ENCODE results near the gene NOP9.

Gene NOP9, protein sequence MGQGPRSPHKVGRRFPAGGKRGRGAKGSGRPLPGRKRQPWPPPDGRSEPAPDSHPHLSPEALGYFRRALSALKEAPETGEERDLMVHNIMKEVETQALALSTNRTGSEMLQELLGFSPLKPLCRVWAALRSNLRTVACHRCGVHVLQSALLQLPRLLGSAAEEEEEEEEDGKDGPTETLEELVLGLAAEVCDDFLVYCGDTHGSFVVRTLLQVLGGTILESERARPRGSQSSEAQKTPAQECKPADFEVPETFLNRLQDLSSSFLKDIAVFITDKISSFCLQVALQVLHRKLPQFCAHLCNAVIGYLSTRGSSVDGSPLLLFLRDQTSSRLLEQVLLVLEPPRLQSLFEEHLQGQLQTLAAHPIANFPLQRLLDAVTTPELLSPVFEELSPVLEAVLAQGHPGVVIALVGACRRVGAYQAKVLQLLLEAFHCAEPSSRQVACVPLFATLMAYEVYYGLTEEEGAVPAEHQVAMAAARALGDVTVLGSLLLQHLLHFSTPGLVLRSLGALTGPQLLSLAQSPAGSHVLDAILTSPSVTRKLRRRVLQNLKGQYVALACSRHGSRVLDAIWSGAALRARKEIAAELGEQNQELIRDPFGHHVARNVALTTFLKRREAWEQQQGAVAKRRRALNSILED

DNA sequence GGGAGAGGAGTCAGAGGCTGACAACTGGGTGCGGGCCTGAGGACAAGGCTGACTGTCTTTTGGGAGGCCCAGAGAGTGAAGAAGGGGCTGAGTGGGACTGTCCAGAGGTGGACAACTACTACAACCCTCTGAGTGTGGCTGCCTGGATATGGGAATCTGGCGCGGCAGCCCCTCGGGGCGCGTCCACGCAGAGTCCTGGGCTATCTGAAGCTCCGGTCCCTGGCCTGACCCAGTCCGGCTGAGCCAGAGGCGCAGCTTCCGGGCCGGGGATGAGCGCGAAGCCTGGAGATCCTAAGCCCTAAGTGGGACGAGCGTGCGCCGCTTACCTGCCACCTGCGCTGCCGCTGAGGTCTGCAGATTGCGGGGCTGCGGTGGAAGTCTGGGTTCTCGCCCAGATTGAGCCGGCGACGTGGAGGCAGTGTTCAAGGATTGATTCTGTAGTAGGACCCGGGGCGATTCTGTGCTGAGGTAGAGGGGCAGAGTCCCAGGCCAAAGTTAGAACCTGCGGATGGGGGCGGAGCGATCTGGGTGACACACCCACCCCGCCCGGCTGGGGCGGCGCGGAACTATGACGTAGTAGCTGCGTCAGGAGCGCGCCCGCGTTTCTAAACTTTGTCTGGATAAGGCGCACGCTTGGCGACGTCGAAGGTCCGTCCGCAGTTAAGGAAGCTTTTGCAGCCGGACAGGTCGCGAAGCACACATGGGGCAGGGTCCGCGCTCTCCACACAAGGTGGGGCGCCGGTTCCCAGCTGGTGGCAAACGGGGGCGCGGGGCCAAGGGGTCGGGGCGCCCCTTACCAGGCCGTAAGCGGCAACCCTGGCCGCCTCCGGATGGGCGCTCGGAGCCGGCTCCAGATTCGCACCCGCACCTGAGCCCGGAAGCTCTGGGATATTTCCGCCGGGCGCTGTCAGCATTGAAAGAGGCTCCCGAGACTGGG is at the start of gene NOP9, which contains the start of gene DHRS1:
NOP9 (plus strand) TSS at position 596 of the 937 bp plus-strand sequence; CDS start at position 701, 105 bp downstream.
DHRS1 (minus strand) TSS at position 526 of the 937 bp plus-strand sequence. CDS start 674 bp downstream, outside the sequence.
- peak; percentile 87 for DNase-seq (ENCODE audit: low read depth, low spot score)

DNA sequence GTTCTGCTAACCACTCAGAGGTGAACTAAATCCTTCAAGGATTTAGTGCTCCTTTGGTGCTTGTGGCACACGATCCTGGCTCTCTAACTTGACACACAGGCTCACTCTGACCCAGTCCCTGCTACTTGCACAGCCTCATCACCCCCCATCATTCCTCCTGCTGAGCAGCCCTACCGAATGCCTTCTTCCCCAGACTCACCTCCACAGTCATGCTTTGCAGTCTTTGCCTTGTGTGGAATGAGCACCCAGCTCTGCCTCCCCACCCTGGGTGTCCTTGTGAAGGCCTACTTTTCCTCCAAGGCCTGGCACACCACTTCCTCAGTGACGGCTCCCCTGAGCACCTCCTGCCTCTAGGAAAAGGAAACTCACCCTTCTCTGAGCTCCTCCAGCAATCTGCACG is 49.3 kb upstream of the NOP9 start:
- no peak for DNase-seq (ENCODE audit: low read depth, low spot score)

DNA sequence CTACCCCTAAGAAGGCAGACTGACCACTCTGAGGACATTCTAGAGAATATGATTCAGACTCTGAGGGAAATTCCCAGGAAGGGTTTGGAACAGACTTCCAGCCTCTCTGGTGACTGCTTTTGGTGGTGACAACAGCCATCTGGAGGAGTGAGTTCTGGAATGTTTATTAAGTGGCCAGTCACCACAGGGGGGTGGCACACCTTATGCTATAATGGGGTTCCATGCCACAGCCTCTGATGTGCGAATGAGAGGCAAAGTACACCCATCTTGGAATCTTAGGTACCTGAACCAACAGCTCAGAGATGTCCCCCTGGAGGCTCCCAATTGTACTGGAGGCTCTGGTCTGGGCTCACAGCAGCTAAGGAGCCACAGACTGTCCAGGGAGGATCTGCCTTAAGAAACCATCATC is 47.8 kb upstream of the NOP9 start:
- DNase-seq (ENCODE audit: low read depth, low spot score) = no peak

DNA sequence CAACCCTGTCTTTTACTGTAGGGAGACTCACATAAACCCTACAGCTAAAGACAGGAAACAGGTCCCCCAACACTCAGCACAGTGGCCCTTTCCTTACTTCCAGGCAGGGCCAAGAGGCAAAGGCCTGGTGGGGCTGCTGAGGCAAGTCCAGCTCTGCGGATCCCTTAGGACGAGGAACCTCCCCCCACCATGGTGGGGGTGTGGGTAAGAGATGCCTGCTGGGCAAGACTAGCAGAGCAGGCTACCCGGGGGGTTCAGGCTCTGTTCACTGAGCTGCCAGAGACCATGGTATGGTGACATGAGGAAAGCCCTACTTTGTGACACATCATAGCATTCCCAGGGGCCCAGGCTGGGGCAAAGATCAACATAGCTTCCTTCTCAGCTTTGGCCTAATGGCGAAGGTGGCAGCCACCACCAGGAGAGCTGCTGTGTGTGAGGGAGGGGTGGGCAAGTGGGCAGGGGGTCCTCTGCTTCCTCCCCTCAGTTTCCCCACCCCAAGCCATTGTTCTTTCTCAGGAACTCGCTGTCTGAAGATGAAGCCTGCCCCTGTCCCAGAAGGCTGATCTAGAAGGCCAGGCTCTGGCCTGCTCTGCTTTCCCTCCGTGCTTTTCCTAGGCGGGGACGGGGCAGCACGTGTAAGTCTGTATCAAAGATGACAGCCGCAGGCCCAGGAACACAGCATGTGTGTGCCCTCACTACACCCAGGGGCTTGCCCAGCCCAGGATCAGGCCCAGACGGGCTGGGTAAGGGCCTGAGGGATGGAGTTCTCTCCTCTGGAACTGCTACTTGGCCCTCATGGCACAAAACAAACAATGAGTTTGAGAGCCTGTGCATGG is 47.1 kb upstream of the NOP9 start:
- no peak for DNase-seq (ENCODE audit: low read depth, low spot score)

DNA sequence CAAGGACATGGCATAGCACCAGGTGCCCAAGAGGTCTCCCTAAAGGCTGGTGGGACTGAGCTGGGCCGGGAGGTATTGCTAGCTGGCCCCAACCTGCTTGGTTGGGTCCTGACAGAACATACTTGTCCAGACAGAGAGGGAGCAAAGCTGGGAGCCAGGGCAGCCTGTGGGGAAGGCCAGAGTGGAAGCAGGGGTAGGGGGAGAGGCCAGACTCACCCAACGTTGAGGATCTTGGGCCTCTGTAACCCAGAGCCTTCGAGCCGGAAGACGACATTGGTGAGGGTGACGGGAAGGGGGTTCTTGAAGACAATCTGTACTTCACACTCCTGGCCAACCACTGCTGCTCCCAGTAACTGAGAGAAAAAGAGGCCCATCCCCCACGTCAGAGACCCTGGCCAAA is 45.7 kb upstream of the NOP9 start:
- no peak for DNase-seq (ENCODE audit: low read depth, low spot score)

DNA sequence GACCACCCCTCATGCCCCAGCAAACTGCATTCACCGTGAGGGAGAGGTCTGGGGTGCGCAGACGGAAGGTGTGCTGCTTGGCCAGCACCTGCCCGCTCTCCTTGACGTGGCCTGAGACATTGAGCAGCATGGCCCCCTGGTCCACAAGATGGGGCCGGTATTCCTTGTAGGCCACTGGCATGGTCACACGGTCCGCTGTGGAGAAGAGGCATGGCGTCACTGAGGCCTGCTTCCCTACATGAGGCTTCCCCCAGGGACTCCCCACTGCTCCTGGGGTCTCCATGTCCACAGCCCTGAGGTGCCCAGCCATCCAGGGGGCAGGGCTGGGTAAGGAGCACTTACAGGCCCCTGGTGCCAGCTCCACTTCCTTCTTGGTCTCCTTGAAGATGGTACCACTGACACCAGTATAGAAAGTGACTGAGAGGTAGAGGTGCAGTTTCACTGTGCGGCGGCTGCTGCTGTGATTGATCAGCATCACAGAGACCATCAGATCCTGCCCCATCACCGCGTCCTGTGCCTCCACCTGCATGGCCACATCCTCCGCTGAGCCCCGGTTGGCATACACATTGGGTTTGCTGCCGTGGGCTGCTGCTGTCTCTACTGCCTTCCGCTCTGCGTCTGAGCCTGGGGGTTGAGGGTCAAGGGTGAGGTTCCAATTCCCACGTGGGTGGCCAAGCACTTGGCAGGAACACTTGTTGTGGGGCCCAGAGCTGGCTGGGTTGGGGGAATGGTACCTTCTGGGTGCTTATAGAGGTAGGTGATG is 44.8 kb upstream of the NOP9 start:
- DNase-seq (ENCODE audit: low read depth, low spot score) = no peak

DNA sequence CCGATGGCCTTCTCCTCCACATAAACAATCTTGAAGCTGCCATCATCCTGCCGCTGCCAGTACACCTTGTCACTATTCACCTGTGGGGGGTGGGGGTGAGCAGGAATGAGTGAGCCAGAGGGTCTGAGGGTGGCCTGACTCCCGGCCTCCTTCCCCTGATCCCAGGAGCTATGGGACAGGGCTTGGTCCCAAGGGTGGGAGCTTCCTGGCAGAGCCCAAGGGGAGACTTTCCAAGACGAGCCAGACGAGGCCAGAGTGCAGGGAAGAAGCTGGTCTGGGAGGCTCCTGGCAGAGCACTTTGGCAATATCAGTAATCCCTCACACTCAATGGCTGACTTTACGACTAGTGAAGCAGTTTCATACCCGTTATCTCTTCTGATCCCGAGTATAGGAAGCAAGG is 44.2 kb upstream of the NOP9 start:
- no peak for DNase-seq (ENCODE audit: low read depth, low spot score)

DNA sequence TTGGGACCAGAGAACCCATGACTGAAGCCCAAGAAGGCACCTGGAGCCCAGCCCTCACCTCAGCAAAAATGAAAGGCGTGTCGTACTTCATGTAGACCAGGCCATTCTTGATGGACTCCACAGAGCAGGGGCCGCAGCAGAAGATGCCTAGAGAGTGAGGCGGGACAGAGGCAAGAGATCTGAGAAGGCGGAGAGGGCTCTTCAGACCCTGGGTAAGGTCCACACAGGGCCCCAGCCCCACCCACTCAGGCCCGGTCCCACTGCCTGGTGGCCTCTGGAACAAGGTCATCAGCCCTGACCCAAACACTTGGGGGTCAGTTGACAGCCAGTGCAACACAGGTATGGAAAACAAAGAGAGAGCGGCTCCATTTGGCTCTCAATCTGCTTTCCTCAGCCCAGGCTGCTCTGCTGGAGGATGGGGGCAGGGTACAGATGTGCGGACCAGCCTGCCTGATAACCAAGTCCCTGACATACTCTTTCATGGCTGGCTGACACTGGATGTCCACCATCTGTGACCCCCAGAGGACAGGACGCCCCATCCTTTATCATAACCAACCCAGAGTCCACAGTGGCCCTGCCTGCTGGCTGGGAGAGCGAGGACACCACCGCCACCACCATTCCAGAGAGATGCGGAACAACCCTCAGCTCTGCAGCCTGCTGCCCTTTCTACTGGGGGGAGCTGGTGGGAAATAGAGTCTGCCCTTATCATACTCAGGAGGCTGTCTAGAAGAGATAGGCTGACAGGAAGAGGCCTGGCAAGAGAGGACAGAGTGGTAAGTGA is 43.5 kb upstream of the NOP9 start:
- no peak for DNase-seq (ENCODE audit: low read depth, low spot score)

DNA sequence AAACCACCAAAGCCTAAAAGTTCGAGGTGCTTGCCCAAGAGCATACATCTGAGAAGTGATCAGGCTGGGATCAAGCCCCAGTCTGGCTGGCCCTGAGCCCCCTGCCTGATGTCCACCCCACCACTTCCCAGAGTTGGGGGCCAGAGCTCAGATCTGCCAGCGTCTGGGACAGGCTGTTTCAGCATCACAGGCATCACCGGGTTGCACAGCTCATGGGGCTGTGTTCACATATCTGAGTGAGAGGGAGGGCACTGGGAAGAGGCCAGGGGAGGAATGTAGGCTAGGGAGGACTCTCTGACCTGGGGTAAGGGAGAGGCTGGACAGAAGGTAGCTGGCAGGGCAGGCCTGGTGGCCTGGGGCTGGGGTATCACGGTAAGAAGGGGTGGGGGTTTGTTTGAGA is 42.7 kb upstream of the NOP9 start:
- no peak for DNase-seq (ENCODE audit: low read depth, low spot score)

DNA sequence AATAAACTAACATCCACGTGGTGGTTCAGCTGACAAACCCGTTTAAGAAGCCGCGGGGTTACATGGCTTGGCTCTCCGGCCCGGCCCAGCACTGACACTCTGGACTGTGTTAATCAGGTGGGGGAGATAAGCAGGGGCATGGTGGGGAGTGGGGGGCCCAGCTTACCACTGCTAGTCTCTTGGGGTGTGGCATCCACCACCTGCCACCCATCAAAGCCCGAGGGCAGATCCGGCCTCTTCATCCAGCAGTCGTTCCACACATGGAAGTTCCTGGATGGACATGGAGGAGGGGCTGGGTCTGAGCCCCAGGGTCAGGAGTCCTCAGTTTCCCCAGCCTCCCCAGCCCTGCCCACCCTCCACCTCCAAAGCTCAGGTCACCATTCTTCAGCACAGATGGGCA is 41.5 kb upstream of the NOP9 start:
- no peak for DNase-seq (ENCODE audit: low read depth, low spot score)

DNA sequence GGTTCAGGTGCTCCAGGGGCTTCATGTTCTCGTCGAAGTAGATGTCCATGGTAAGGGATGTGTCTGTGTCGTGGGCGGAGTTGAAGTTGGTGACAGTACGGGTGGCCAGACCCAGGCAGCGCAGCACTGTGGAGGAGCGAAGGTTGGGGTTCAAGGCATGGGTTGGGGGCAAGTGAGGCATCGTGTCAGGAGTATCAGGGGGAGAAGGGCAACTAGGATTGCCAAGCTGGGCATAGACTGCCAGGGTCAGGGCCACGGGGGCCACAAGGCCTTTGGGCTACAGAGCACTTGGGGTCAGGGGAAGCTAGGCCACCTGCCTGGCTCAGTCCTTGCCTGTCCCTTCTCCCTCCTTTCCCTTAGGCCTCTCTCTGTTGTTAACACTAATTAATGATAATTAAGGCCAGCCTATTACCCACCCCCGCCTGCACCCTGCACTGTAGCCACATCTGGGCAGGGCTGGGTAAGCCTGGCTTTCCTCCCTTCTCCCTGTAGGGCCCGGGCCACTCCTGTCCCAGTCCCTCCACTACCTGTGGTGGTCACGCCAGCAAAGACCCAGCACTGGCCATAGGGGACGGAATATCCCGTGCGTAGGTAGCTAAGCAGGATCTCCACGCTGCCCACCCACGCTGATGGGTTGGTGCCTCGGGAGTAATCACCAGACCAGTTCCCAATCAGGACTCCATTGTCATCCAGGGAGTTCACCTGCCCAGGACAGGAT is 40.9 kb upstream of the NOP9 start:
- DNase-seq (ENCODE audit: low read depth, low spot score) = no peak

DNA sequence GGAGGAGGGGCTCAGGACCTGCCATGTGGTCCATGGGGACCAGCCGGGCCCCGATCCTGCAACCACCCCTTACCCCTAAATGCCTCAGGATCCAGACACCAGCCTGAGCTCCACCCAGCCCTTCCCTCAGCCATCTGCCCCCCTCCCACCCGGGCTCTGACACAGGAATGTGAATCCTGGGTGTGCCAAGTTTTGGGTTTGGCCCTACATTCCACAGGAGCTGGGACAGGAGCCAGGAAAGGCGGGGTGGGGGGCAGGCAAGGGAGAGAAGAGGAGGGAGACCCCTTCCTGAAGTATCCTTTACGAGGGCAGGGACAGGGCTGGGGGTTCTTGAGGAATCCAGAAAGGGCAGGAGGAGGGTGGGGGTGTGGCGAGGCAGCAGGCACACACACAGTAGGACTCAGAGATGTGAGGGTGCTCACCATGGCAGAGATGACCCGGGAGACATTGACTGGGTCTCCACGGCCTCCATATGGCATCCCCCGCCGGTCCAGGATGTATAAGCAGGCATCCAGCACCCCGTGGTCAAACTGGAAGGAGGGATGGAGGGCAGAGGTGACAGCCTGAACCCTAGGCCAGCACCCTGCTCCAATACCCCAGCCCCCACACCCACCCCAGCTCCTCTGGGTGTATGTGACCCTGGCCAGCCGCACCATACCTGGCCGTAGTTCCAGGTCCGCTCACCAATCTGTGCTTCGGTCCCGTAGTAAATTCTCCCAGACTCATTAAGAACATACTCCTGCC is 40.2 kb upstream of the NOP9 start:
- no peak for DNase-seq (ENCODE audit: low read depth, low spot score)

DNA sequence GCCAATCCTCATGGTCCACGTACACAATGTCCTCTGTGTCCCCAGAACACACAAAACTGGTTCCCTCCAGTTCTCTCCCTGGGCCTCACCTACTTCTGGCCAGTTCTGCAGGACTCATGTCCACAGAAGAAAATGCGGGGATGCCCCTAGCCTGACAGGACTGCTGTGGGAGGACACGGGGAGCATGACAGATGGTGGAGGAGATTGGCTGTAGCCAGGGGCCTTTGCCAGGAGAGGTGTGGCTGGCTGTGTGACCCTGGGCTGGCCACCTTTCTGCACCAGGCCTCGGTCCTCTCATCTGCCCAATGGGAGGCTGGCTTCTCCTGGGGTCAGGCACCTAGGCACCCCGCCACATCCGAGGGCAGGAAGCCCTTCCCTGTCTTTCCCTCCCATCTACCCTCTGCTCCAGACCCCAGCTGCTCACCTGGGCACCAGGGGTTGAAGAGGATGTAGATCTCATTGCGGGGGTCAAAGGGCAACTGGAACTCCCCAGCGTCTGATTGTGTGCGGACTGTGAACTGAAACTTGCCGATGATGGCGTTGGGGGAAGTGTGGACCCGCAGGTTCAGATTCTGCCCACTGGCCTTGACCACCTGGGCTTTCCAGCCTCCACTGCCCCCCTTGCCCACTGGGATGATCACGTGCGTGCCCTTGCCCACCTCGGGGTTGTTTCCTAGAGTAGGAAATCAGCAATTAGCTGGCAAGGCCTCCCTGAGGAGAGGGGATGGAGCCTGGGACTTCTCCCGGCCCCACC is 39.4 kb upstream of the NOP9 start:
- DNase-seq (ENCODE audit: low read depth, low spot score) = no peak

DNA sequence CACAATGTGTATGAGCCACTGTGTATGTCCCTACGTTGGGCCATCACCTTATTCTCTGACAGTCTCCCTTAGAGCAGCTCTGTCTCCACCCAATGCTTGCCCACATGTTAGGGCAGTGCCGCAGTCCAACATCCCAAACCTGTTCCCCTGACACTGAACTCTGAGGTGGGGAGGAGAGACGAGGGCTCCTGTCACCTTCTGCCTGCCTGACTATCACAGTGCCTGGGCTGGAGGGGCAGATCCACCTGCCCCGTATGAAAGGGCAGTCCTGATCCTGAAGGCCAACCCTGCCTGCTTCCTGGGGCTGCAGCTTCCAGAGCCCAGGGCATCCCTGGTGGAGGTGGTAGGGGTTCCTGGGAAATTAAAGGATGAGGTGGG is 38.9 kb upstream of the NOP9 start:
- no peak for DNase-seq (ENCODE audit: low read depth, low spot score)

DNA sequence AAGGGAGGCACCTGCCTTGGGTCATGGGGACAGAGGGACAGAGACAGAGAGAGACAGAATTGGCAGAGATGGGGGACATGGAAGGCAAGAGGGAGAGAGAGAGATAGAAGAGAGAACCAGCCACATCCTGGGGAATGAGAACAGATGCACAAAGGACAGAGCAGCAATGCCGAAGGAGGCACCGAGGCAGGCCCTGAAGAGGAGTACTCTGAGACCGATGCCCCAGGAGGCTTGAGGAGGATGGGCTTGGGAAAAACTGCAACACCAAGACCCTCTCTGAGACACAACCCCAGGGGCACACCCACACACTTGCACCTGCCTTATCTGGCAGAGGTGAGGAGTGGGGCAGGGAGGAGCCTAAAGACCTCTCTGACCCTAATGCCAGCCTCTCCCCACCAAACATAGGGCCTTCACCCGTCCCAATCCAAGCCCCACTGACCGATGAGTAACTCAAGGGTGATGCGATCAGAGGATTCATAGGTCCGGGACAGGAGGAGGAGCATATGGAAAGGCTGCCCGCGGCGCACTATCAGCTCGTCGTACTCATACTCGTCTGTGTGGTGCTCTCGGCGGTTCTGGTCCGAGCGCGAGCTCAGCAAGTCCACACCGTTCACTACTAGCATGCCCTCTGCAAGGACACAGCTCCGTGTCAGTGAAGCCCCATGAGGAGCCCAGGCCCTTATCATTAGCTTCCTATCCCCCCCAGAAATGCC is 38.2 kb upstream of the NOP9 start:
- no peak for DNase-seq (ENCODE audit: low read depth, low spot score)

DNA sequence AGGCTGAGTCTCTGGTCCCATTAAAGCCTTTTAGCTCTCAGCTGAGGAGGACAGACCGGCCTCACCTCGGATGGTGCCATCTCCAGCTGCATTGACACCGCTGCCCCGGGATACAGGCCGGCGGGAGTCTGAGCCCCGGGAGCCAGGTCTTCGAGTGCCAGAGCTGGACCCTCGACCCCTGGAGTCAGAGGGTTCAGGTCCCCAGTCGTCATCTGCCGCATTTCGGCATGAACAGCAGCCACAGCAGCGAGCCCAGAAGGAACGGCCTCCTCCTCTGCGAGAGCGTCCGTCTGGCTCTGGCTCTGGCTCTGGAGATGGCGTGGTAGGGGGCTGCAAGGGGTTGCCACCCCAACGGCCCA is 37.7 kb upstream of the NOP9 start:
- no peak for DNase-seq (ENCODE audit: low read depth, low spot score)

Data from activated CD4-positive, CD25-positive, alpha-beta regulatory T cell treated with anti-CD3 and anti-CD28 coated beads, Interleukin-2, amount 50 U/mL, for 16 hours (primary cell).